Smooth muscle cell (in vitro differentiated cells): ENCODE data around the gene SBK3. TPM values are rescaled to one million over a fixed set of nuclear protein-coding genes. Genes with fewer than 3 reads are reported as not detected.

ENCODE experiments used
- DNase-seq: peaks from one replicate; lab custom pipeline; 2025; ENCODE audit not compliant: unreplicated experiment; lab: John Stamatoyannopoulos, UW
- H2AFZ ChIP-seq: fragments of 200-600 bp; sonication (generic); 2 replicates; pipeline ENCODE4 v1.6.0; 2016; ENCODE audit warnings: antibody characterized with exemption, low read depth, mild to moderate bottlenecking
- H3F3A ChIP-seq: fragments of 200-600 bp; sonication (generic); 2 replicates; pipeline ENCODE4 v1.6.0; 2017; ENCODE audit warnings: antibody characterized with exemption, low read depth
- H3K27ac ChIP-seq: fragments of 200-600 bp; sonication (generic); 2 replicates; pipeline ENCODE4 v1.5.1; 2016; ENCODE audit warnings: low read depth, mild to moderate bottlenecking
- H3K27me3 ChIP-seq: fragments of 200-600 bp; sonication (generic); 2 replicates; pipeline ENCODE4 v1.6.1; 2016; ENCODE audit warnings: low read depth, mild to moderate bottlenecking
- H3K36me3 ChIP-seq: fragments of 200-600 bp; sonication (generic); 2 replicates; pipeline ENCODE4 v1.5.1; 2016; ENCODE audit warnings: low read depth
- H3K4me1 ChIP-seq: fragments of 200-600 bp; sonication (generic); 2 replicates; pipeline ENCODE4 v1.5.1; 2016; ENCODE audit warnings: low read depth
- H3K4me2 ChIP-seq: fragments of 200-600 bp; sonication (generic); 2 replicates; pipeline ENCODE4 v1.6.0; 2016; ENCODE audit warnings: mild to moderate bottlenecking
- H3K4me3 ChIP-seq: fragments of 200-600 bp; sonication (generic); 2 replicates; pipeline ENCODE4 v1.5.1; 2016; ENCODE audit warnings: mild to moderate bottlenecking
- H3K79me2 ChIP-seq: fragments of 200-600 bp; sonication (generic); 2 replicates; pipeline ENCODE4 v1.6.0; 2016; ENCODE audit warnings: low read depth, mild to moderate bottlenecking
- H3K9ac ChIP-seq: fragments of 200-600 bp; sonication (generic); 2 replicates; pipeline ENCODE4 v1.6.0; 2016; ENCODE audit warnings: low read depth
- H3K9me3 ChIP-seq: fragments of 200-600 bp; sonication (generic); replicated peaks from 2 replicates; pipeline ENCODE4 v1.5.1; 2016; ENCODE audit warnings: low read depth
- H4K20me1 ChIP-seq: fragments of 200-600 bp; sonication (generic); 2 replicates; pipeline ENCODE4 v1.6.0; 2016; ENCODE audit warnings: low read depth
- WGBS: methylation state at CpG from one replicate; pipeline ENCODE4 v1.1.7; 2016; ENCODE audit warnings: low lambda C conversion rate; 5-methylcytosine and 5-hydroxymethylcytosine counted together
- polyA plus RNA-seq: library from polyadenylated mRNA; unstranded; fragments of >200 nt; fragmentation: Nextera tagmentation; extraction: Ambion mirVana; gene quantifications from 2 replicates; pipeline ENCODE4 v1.2.1, GENCODE V29; 2016
- total RNA-seq: library from RNA; depleted of rRNA; stranded (reverse); fragments of >200 nt; gene quantifications from 2 replicates; pipeline ENCODE4 v1.2.3, GENCODE V29; 2014
- TF ChIP-seq, protein P1 (sequence below): fragments of 200-600 bp; sonication (generic); IDR thresholded peaks from 2 replicates; pipeline ENCODE4 v1.5.1; 2017; ENCODE audit warnings: borderline replicate concordance, mild to moderate bottlenecking, antibody characterized with exemption; ENCODE audit not compliant: insufficient read depth, poor library complexity, severe bottlenecking

SBK3 gene
- total and polyA plus RNA-seq, 2 experiments from 2014 or later, result not detected

GRCh38 chr19:55525289-55526101 lies 19.8 kb downstream of the SBK3 start:
- no peaks in the 10 kb centered on the region for H3K9me3 ChIP-seq
- TF ChIP-seq, protein P1, sequence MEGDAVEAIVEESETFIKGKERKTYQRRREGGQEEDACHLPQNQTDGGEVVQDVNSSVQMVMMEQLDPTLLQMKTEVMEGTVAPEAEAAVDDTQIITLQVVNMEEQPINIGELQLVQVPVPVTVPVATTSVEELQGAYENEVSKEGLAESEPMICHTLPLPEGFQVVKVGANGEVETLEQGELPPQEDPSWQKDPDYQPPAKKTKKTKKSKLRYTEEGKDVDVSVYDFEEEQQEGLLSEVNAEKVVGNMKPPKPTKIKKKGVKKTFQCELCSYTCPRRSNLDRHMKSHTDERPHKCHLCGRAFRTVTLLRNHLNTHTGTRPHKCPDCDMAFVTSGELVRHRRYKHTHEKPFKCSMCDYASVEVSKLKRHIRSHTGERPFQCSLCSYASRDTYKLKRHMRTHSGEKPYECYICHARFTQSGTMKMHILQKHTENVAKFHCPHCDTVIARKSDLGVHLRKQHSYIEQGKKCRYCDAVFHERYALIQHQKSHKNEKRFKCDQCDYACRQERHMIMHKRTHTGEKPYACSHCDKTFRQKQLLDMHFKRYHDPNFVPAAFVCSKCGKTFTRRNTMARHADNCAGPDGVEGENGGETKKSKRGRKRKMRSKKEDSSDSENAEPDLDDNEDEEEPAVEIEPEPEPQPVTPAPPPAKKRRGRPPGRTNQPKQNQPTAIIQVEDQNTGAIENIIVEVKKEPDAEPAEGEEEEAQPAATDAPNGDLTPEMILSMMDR, result no peak
- H3K36me3 ChIP-seq, result no peaks in the 10 kb centered on the region
- H3K9ac ChIP-seq, result no peak overlapping the region
- H2AFZ ChIP-seq, result no peak overlapping the region
- H3K79me2 ChIP-seq, result no peaks in the 10 kb centered on the region
- no peak overlapping the region for H3K4me2 ChIP-seq
- H4K20me1 ChIP-seq, result no peaks in the 10 kb centered on the region
- WGBS, result 66% methylated on average over 28 of the region's 29 CpGs
- no peak overlapping the region for H3K4me3 ChIP-seq
- no peaks in the 10 kb centered on the region for H3K27me3 ChIP-seq
- no peak for DNase-seq
- no peak overlapping the region for H3K27ac ChIP-seq
- H3K4me1 ChIP-seq, result no peaks in the 10 kb centered on the region
- no peaks in the 10 kb centered on the region for H3F3A ChIP-seq

DNA sequence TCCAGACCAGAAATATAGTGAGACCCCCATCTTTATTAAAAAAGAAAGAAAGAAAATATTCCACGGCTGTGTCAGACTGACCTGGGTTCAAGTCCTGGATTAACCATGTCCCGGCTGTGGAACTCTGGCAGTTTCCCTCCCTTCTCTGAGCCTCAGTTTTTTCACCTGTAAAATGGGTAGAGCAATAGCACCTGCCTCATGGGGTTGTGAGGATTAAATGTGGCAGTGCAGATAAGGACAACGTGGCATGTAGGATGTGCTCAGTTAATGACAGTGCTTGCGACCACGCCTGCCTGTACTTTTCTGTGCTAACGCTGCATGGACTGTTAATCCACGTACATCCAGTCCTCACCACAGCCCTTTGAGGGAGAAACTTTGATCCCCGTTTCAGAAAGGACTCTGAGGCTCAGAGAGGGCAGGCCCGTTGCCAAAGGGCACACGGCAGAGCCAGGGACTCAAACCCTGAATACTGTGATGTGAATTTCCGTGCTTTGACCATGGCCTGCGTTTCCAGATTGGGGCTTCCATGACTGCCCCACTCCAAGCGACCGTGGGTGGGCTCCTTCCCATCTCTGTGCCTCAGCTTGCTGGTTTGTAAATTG lies 24.6 kb downstream of the SBK3 start:
- Histone ChIP-seq H4K20me1 (no peaks in the 10 kb centered on the region), H2AFZ (no peak overlapping the region), H3K4me1 (no peaks in the 10 kb centered on the region), H3K4me3 (no peak overlapping the region), H3K4me2 (no peak overlapping the region), H3F3A (no peaks in the 10 kb centered on the region), H3K9ac (no peak overlapping the region), H3K79me2 (no peaks in the 10 kb centered on the region), H3K27me3 (no peaks in the 10 kb centered on the region), H3K9me3 (no peaks in the 10 kb centered on the region), H3K36me3 (no peaks in the 10 kb centered on the region), H3K27ac (no peak overlapping the region)
- TF ChIP-seq, protein P1, result no peak
- DNase-seq, result no peak
- WGBS, result 82% methylated on average over 14 of the region's 14 CpGs

DNA sequence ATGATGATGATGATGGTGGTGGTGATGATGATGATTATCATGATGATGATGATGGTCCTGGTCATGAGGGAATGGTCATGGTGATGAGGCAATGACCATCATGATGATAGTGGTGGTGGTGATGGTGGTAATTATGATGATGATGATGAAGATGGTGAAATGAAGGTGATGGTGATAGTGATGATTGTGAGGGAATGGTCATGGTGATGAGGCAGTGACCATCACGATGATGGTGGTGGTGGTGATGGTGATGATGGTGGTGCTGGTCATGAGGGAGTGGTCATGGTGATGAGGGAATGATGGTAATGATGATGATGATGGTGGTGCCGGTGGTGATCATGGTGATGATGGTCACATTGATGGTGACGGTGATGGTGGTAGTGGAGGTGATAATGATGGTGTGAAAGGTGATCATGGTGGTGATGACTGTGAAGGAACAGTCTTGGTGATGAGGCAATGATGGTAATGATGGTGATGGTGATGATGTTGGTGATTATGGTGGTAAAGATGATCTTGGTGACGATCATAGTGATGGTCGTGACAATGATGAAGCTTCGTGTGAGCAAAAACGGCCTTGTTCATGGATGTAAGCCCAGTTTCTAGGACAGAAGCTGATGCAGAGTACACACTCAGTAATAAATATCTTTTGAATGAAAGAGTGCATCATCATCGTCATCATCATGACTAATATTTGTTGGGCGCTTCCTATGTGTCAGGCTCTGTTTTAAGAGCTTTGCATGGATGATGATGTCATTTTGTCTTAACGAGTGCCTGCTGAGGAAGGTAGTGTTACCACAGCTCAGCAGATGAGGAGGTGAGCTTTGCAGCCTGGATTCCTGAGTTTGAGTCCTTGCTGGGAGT lies 25.7 kb downstream of the SBK3 start:
- H3K4me2 ChIP-seq, result no peak overlapping the region
- no peak overlapping the region for H3K27ac ChIP-seq
- H3K9me3 ChIP-seq, result no peaks in the 10 kb centered on the region
- no peak overlapping the region for H3K9ac ChIP-seq
- no peak overlapping the region for H2AFZ ChIP-seq
- H3K36me3 ChIP-seq, result no peaks in the 10 kb centered on the region
- no peaks in the 10 kb centered on the region for H3F3A ChIP-seq
- H3K4me1 ChIP-seq, result no peaks in the 10 kb centered on the region
- H3K4me3 ChIP-seq, result no peak overlapping the region
- WGBS, result 81% methylated on average over 10 of the region's 10 CpGs
- TF ChIP-seq, protein P1, result no peak
- no peaks in the 10 kb centered on the region for H3K79me2 ChIP-seq
- no peaks in the 10 kb centered on the region for H4K20me1 ChIP-seq
- no peaks in the 10 kb centered on the region for H3K27me3 ChIP-seq
- no peak for DNase-seq
